ENCODE data around the gene TRAPPC10.
"Not testable (repeated sequence)": the region's sequence is repeated elsewhere in the genome, so short reads cannot be mapped to it uniquely, and the experiment has no call there.

TRAPPC10 gene

GRCh38 chr21:44154816-44155230 is 142.7 kb downstream of the TRAPPC10 start:
- DNase-seq, result not testable (repeated sequence)

- not testable (repeated sequence) for DNase-seq
These were observed 143.3 kb downstream of the TRAPPC10 start for GRCh38 chr21:44155231-44155993.

- not testable (repeated sequence) for DNase-seq
These were observed 143.9 kb downstream of the TRAPPC10 start for GRCh38 chr21:44155994-44156380.

Measured in activated CD8-positive, alpha-beta memory T cell treated with anti-CD3 and anti-CD28 coated beads, Interleukin-2, amount 50 U/mL, for 4 hours (primary cell).